Bronchial epithelial cell (primary cell): ENCODE data around the gene TMEM132C. TPM values are rescaled to one million over a fixed set of nuclear protein-coding genes. Genes with fewer than 3 reads are reported as not detected.

Experiments
- DNase-seq: peaks from one replicate; pipeline ENCODE4 v3.0.0-alpha.2; 2010; ENCODE audit warnings: low read depth
- FAIRE-seq: peaks from 2 replicates; lab custom pipeline; 2011; peaks lifted over from hg19 to GRCh38; lab: Jason Lieb, UNC
- H3K27me3 ChIP-seq: 2 replicates; pipeline ENCODE4 v1.5.1; 2011; ENCODE audit warnings: low read length; ENCODE audit not compliant: control insufficient read depth, insufficient read depth
- H3K36me3 ChIP-seq: 2 replicates; pipeline ENCODE4 v1.5.1; 2011; ENCODE audit warnings: low read length; ENCODE audit not compliant: control insufficient read depth, insufficient read depth
- H3K4me3 ChIP-seq: 2 replicates; pipeline ENCODE4 v1.5.1; 2011; ENCODE audit warnings: mild to moderate bottlenecking, low read depth, low read length, control low read depth
- total RNA-seq: library from RNA; depleted of rRNA; stranded (reverse); fragments of >200 nt; gene quantifications from 2 replicates; pipeline ENCODE4 v1.2.1, GENCODE V29; 2014
- TF ChIP-seq, protein P1 (sequence below): IDR thresholded peaks from 2 replicates; pipeline ENCODE4 v1.5.1; 2011; ENCODE audit warnings: mild to moderate bottlenecking, moderate library complexity, low read length, control low read depth, inconsistent platforms; ENCODE audit not compliant: insufficient read depth, severe bottlenecking

The TMEM132C gene
- total RNA-seq, 1 donor from 2014 or later, result not detected

DNA sequence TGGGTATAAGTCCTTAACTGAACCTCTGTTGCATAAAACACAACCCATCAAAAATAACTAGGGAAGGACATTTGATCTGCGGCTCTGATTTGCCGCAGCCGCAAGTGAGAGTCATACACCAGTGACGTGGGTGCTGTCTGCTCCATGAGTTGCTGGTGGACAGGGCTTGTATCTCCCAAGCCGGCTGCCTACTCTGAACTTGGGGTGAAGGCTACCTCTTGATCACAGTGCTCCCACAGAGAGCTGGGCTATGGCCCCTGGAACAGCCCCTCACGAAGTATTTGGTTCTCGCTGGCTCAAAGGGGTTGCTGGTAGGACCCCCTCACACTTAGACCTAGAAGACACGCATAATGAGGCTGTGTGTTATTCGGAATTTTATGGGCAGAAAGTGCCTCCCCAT lies 118.8 kb downstream of the TMEM132C start:
- no peak overlapping the region for H3K4me3 ChIP-seq
- H3K36me3 ChIP-seq, result no peaks in the 10 kb centered on the region
- DNase-seq, result no peak
- TF ChIP-seq, protein P1, sequence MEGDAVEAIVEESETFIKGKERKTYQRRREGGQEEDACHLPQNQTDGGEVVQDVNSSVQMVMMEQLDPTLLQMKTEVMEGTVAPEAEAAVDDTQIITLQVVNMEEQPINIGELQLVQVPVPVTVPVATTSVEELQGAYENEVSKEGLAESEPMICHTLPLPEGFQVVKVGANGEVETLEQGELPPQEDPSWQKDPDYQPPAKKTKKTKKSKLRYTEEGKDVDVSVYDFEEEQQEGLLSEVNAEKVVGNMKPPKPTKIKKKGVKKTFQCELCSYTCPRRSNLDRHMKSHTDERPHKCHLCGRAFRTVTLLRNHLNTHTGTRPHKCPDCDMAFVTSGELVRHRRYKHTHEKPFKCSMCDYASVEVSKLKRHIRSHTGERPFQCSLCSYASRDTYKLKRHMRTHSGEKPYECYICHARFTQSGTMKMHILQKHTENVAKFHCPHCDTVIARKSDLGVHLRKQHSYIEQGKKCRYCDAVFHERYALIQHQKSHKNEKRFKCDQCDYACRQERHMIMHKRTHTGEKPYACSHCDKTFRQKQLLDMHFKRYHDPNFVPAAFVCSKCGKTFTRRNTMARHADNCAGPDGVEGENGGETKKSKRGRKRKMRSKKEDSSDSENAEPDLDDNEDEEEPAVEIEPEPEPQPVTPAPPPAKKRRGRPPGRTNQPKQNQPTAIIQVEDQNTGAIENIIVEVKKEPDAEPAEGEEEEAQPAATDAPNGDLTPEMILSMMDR, result no peak
- FAIRE-seq, result no peak
- no peaks in the 10 kb centered on the region for H3K27me3 ChIP-seq

DNA sequence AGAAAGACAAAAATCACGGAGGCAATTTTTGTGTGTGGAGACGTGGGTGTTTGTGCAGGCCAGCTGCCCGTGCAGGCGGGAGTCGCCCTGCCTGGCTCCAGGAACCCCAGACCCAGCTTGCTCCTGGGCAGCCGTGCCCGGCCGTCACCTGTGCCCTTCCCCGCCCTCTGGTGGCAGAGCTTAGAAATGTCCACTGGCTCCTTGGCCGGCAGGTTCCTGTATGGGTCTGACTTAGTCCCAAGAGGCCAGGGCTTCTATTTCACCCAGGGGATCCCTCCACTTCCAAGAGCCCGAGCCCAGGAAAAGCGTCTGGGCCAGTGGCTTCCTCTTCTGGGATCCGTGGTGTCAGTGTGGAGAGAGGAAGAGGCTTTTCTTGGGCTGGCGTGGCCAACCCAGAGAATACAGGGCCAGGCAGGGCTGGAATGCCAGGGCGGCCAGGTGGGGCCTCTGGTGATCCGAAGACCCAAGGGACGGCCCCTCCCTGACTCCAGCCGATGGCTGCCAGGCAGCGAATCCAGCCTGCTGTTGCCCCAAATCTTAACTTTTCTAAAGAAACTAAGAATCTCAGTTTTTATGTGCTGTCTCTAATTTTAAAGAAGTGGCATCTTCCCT lies 120.9 kb downstream of the TMEM132C start:
- TF ChIP-seq, protein P1, result no peak
- Histone ChIP-seq H3K36me3 (no peaks in the 10 kb centered on the region), H3K27me3 (no peaks in the 10 kb centered on the region), H3K4me3 (no peak overlapping the region)
- DNase-seq, result no peak
- no peak for FAIRE-seq

DNA sequence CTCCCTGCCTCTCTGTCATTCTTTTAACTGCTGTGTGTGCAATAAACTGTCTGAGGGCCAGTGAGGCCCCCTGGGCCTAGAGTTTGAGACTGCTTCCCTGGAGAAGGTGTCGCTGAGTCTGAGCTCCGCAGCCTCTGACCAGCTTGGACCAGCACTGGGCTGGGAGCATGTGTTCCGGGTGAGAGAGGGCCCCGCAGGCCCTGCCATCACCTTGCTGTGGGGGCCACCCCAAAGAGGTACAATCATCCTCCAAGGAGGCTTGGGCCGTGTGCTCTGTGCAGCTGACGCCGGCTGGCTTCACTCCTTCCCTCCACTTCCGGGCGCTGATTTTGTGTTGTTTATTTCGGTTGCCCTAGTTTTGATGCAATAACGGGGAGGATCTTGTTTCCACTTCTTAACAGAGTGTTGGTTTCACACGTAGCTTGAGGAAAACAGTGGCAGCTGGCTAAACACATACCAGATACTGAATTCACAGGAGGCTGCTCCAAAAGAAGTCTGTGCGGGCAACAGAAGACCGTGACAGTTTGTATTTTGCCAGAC lies 121.6 kb downstream of the TMEM132C start:
- DNase-seq, result no peak
- TF ChIP-seq, protein P1, result no peak
- no peak overlapping the region for H3K4me3 ChIP-seq
- H3K27me3 ChIP-seq, result no peaks in the 10 kb centered on the region
- FAIRE-seq, result no peak
- no peaks in the 10 kb centered on the region for H3K36me3 ChIP-seq

DNA sequence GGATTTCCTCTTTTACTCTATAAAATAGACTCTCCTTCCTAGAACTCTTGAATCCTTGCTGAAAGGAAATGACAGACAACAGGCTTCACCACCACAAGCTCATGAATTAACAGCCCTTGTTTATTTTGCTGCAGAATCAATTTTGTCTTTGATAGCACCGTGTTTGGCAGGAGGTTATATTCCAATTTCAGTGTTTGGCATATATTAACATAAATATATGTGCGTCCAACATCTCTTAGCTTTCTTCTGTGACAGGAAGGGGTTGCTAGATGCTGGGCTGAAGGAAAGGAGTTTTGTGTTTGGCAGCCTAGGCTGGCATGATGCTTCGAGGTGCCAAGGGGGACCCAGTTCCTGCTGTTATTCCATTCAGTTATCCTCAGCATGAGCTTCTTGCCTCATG lies 126.4 kb downstream of the TMEM132C start:
- H3K27me3 ChIP-seq, result no peaks in the 10 kb centered on the region
- H3K4me3 ChIP-seq, result no peak overlapping the region
- TF ChIP-seq, protein P1, result no peak
- H3K36me3 ChIP-seq, result no peaks in the 10 kb centered on the region
- FAIRE-seq, result no peak
- DNase-seq, result no peak

DNA sequence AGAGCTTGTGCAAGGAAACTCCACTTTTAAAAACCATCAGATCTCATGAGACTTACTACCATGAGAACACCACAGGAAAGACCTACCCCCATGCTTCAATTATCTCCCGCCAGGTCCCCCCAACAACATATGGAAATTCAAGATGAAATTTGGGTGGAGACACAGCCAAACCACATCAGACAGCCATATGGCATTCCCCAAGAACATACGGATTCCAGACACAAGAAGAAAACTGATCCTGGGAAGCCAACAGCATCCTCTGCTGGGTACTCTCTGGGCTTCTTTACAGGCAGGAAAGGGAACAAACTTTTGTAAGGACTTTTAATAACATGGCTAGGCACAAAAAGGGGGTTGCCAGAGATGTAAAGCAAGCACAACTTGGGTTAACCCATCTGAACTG lies 127.2 kb downstream of the TMEM132C start:
- no peaks in the 10 kb centered on the region for H3K36me3 ChIP-seq
- FAIRE-seq (no peak), DNase-seq (no peak)
- TF ChIP-seq, protein P1, result no peak
- no peak overlapping the region for H3K4me3 ChIP-seq
- no peaks in the 10 kb centered on the region for H3K27me3 ChIP-seq

DNA sequence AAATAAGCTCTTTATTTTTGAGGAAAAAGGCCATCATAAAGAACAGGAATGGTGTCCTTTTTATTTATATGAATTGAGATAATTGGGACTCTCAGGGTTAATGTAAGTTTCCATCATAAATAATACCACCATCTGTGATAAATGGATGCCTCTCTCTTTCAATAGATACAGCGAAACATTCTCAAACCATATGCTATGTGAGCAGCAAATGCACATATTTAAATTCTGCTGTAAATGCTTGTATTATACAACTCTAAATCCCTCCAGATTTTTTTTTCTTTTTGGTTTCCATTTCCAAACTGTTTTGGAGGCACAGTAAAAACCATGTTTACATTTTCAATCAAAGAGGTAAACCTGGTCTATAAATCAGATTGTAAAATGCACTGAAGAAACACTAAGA lies 132.3 kb downstream of the TMEM132C start:
- H3K36me3 ChIP-seq, result no peaks in the 10 kb centered on the region
- DNase-seq (no peak), FAIRE-seq (no peak)
- H3K27me3 ChIP-seq, result no peaks in the 10 kb centered on the region
- TF ChIP-seq, protein P1, result no peak
- no peak overlapping the region for H3K4me3 ChIP-seq
